Epithelial cell of prostate (primary cell): ENCODE measurements around the gene ZBTB9.

Source experiments
- DNase-seq: peaks from one replicate; pipeline ENCODE4 v3.0.0-alpha.2; 2011; ENCODE audit warnings: low read depth, low spot score
- H3K27ac ChIP-seq: fragments of 450-650 bp; 2 replicates; pipeline ENCODE4 v1.5.1; 2017; ENCODE audit warnings: mild to moderate bottlenecking

The ZBTB9 gene

DNA sequence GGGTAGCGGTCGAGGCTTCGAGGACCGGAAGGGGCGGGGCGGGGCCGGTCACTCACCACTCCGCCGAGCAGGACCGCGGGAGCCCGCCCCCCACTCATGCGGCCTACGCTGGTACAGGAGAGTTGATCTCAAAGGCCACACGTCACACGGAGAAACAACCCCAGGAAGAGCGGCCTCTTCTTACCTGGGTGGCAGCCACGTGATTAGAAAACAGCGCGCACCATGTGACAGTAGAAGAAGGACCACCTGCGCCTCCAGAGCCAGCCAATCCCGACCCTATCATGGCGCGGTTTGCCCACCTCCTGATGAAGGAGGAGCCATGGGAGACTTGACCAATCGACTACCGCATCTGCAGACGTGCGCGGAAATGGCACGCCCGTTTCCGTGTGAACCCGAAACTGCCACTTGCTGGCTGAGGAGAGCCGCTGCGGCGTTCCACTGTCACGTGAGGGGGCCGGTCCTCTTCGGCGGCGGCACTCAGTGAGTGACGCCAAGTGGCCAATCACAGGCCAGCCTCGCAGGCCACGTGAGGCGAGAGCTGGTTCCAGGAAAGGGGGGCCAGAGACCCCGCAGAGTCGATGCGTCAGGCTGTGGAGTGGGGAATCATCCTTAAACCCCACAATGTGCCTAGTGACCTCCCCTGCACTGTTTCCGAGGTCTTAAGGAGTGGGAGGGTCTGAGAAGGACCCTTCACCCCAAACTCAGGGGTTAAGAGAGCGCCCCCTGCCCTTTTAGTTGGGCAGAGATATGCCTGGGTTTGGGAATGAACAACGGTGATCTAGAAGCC is 36.3 kb upstream of the ZBTB9 start, which contains the start of gene CUTA:
Gene CUTA (minus strand): TSS at position 205 of the 787 bp plus-strand sequence. CDS start 107 bp downstream, at position 98.
- peak within 1 kb of the TSS; percentile 90 for H3K27ac ChIP-seq
- DNase-seq: peak; percentile 100

DNA sequence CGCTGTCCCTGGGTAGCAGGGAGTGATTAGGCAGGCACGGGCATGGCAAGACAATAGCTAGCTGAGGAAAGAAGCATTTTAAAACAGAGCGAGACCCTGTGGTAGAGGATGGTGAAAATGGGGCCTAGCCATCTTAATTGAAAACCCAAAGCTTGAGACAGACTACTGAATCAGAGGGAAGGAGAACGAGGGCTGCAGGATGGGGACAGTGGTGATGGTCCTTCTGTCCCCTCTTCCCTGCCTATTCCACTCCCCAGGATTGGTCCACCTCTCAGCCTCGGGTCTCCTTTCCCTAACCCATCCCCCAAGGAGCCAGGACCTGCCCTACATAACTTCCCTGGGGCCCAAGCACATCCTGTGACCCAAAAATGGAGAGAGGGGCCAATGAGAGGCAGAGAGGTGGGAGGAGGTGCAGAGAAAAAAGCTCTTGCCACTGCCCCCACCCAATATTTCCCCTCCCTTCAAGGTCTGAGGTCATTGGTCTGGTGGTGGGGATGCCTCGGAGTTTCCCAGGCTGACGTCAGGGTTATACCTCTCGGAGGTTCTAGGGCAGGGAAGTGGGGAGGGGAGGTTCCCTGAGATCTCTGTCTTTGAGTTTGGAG is 35.6 kb upstream of the ZBTB9 start:
- DNase-seq: no peak
- H3K27ac ChIP-seq: peak overlapping the region; percentile 90

DNA sequence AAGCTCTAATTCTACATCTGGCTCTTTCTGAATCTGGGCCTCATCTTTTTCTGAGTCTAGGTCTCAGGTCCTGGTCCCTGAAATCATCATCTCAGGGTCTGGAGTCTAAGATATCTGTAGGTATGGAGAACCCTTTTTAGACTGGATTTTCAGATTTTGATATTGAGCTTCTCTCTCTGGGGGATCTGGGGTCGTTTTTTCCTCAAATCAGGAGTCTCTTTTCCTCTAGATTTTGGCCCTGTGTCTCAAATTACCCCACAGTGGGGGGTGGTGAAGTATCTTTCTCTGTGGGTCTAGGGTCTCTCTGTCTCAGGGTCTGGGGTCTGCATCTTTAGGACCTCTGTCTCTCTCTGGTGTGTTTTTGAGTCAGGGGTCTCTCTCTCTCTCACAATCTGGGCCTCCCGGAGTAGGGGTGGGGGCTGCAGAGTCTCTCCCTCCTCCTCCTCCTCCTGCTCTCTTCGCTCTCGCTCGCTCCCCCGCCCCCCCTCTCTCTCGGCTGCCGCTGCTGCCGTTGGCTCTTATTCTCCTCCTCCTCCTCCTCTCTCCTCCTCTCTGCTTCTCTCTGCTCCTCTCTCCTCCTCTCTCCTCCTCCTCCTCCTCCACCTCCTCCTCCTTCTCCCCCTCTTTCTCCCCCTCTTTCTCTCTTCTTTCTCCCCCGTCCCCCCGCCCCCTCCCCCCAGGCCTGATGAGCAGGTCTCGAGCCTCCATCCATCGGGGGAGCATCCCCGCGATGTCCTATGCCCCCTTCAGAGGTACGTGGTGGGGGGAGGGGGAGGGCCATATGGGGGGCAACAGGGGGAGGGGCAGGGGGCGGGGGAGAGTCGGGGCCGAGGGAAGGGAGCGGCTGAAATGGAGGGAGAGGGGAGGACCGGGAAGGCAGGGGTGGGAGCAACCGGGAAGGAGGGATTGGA is 34.5 kb upstream of the ZBTB9 start, which contains the start of gene SYNGAP1:
Gene SYNGAP1 (plus strand): TSS at position 486 of the 911 bp plus-strand sequence. CDS start 200 bp downstream, at position 686.
- no peak for DNase-seq
- peak within 1 kb of the TSS; percentile 90 for H3K27ac ChIP-seq

DNA sequence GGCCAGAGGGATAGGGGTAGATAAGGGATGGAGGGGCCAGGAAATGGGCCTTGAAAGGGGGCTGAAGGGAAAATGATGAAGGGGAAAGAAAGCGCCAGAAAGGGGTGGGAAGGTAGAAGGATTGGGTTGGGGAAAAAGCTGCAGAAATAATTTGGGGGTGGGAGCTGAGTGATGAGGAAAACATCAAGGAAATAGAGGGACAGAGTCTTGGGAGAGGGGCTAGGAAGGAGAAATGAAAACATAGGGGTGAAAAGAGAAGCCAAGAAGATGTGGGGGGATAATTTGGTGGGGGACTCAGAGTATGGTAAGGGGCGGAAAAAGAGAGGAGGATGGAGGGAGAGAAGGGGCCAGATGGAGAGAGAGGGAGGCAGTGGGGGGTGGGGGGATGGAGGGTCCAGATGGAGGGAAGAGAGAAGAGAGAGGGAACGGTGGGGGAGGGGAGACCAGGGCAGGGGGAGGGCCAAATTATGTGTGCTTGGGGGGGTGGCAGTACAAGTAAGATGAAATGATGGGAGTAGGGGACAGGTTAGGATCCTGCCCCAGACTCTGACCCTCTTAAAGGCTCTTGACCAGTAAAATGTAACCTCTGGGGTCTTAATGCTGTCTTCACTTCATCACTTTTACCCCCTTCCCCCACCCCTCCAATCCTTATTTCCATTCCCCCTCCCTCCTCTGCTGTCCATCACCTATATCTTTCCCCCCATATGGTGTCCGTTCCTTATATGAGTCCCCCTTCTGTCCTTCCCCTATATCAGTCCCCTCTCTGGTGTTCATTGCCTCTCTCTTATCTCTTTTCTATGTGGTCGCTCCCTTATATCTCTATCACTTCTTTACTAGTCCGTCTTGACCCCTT is 33.7 kb upstream of the ZBTB9 start:
- no peak for DNase-seq
- H3K27ac ChIP-seq: no peak overlapping the region

DNA sequence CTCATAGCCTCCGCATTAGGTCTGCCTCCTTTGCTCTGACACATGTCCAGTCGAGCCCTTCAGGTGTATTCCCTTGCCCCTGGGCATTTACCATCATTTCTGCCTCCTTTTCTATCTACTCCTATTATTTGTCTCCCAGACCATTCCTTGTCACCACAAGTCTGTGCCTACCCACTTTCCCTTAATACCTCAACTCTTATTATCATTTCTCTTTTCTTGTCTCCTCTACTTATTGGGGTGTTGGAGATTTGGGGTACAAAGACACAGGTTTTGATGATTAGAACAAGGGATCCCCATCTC is 33.1 kb upstream of the ZBTB9 start:
- no peak overlapping the region for H3K27ac ChIP-seq
- DNase-seq: no peak

DNA sequence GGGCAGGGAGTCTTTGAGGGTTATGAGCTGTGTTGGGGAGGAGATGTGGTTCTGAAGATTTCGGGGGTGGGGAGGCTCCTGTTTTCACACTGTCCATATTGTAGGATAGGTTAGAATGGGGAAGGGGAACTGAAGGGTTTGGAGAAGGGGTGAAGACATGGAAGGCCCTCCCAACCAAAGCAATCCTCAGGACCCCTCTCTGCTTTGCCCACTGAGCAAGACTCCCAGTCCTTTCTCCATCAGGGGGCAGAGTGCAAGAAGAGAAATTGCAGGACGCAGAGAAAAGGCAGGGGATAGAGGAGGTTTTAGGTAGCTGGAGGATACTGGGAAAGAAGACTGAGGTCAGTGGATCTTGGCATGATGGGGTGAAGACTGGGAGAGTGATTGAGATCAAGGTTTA is 30.6 kb upstream of the ZBTB9 start:
- no peak for DNase-seq
- H3K27ac ChIP-seq: no peak overlapping the region

DNA sequence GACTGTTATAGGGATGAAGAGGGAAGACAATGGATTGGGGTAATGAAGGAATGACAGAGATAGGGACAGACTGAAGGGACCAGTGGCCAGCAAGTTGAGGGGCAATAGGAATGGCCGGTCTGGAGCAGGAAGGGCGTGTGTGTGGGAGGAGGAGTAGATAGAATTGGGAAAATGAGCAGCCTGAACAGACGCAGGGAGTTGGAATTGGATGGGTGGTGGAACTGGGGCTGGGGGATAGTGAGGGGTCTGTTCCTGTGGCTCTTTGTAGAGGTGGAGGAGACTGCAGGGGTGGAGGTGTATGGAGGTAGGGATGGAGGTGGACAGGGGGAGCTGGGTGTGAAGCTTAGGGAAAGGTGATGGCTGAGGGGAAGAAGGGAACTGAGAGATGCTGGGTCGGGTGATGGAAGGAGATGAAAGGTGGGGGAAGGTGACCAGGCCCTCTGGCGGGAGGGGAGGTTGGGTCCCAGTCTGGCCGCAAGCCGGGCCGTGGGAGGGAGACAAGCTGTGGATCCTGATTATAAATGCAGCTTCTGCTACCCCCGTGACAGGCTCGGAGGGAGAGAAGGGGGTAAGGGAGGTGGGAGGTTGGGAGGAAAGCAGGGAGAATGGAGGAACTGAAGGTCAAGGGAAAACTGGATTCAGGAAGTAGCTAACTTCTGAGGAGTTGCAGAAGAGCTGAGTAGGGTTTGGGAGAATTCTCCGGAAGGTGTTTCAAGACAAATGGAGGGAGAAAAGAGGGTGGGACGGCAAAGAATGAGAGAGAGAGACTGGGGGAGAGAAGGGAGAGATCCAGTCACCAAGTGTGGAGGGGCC is 29.3 kb upstream of the ZBTB9 start:
- DNase-seq: no peak
- peak overlapping the region; percentile 93 for H3K27ac ChIP-seq

DNA sequence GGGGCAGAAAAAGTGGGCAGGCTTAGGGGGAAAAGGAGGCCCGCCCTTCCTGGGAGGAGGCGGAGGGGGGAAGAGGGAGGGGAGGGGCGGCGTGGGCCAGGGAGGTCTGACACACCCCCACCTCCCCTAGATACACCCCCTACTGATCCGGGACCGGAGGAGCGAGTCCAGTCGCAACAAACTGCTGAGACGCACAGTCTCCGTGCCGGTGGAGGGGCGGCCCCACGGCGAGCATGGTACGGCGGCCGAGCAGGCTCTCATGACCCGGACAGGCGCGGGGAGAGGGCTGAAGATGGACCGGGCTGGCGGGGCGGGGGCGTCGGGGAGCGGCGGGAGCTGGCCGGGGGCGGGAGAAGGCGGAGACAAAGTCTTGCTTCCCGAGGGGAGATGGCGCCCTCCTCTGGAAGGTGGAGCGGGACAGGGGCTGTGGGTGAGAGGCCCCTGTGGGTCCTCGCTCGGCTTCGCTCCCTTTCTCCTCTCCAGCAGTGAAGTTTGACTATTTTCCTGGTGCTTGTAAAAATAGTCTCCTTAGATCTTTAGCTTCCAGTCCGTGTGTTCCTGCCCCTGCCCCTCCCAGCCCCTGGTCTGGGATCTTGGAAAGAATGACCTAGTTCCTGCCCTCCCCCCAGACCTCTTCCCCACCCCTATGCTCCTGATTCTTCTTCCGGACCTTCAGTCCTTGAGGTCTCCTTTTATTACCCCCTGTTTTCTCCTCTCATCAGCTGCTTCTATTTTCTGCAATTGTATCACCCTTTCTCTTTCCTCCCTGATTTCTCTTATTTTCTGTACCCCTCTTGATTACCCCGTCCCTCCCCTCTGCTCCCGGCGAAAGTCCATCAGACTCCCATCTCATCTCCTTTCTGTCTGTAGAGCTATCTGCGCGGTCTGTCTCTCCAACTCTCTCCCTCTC is 28.5 kb upstream of the ZBTB9 start:
- DNase-seq: peak; percentile 16
- peak overlapping the region; percentile 93 for H3K27ac ChIP-seq

DNA sequence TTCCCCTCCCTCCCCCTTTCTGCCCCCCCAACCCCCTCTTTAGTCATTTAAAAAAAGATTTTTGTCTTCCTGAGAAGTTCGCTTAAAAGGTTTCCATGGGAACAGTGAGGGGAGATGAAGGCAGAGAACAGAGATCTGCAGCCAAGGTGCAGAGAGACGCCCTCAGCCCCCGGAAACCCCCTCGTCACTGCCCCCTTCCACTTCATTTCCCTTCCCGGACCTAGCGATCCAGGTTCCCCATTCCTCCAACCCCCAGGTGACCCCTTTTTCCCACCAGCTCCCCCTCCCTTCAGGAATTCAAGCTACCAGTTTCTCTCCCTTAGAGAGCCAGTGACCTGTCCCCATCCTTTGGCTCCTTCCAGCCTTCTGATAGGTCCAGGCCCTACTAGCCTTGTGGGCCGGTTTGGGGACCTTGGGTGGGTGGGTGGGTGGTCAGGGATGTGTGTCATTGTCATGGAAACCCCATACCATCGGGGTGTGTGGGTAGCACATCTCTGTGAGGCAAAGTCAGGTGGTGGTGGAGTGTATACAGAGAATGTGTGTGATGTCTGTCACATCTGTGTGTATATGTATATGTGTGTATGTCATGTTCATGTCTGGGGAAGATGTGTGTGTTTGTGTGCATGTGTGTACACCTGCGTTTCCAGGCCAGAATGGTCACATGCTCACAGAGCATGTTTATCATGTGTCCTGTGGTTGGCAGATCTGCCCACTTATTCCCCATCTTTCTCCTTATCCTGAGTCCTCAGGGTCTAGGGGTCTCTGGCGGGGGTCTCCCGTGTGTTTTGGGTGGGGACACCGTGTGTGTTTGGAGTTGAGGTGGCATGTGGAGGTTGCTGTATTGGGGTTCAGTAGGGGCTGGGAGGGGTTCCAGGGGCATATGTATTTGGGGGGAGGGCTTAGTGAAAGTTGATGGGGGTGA is 27.5 kb upstream of the ZBTB9 start:
- peak overlapping the region; percentile 93 for H3K27ac ChIP-seq
- DNase-seq: no peak

DNA sequence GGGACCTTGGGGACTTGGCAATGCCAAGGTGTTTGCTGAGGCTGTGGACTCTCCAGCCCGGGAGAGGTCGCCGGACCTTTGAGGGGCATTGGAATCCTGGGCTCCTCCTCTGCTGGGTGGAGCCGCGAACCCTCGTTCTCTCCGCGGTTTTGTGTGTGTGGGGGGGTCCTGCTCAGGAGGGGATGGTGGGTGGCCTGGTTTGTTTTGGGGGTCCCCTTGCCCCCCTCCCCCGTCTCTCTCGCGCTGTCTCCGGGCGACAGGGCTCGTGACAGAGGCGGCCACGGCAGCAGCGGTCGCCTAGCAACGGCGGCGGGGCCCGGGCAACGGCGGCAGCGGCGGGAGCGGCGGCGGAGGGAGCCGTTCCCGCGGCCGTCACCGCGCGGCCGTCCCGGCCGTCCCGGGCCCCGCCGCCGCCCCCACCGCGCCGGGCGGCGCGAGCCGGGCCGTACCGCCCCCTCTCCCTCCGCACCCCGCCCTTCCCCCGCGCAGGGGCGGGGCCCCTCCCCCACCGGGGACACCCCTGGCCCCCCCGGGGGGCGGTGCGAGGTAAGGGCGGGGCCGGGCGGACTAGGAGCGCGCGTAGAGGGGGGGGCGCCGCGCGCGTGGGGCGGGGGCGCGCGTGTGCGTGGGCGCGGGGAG is 26.7 kb upstream of the ZBTB9 start:
- H3K27ac ChIP-seq: peak overlapping the region; percentile 69
- no peak for DNase-seq

DNA sequence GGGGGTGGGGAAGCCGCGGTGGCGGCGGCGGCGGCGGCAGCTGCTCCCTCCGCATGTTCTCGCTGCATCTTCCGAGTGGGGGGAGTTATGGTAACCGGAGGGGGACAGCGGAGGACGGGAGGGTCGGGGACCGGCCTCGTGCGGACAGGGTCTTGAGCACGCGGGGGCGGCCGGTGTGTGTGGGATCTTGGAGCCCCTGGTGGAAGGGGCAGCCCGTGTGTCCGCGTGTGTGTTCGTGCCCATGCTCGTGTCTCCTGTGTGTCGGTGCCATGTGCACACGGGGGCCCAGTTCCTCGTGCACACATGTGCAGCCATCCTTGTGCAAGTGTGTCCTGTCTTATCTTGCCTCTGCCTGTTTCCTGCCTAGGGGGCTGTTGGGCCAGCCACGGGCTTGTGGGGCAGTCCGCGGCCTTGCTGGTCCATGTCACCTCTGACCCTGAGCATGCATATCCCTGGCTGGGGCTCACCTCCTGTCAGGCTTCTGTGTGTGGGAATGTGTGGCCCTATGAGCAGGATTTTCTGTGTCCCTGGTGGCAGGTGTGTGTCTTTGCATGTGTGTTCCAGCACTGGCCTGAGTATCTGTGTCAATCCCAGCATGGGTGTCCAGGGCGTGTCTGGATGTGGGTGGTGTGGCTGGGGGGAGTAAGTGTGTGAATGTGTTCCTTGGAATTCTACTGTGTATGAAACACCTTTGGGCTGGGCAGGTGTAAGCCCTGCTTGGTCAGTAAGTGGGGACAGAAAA is 26.0 kb upstream of the ZBTB9 start:
- DNase-seq: no peak
- H3K27ac ChIP-seq: peak overlapping the region; percentile 69

DNA sequence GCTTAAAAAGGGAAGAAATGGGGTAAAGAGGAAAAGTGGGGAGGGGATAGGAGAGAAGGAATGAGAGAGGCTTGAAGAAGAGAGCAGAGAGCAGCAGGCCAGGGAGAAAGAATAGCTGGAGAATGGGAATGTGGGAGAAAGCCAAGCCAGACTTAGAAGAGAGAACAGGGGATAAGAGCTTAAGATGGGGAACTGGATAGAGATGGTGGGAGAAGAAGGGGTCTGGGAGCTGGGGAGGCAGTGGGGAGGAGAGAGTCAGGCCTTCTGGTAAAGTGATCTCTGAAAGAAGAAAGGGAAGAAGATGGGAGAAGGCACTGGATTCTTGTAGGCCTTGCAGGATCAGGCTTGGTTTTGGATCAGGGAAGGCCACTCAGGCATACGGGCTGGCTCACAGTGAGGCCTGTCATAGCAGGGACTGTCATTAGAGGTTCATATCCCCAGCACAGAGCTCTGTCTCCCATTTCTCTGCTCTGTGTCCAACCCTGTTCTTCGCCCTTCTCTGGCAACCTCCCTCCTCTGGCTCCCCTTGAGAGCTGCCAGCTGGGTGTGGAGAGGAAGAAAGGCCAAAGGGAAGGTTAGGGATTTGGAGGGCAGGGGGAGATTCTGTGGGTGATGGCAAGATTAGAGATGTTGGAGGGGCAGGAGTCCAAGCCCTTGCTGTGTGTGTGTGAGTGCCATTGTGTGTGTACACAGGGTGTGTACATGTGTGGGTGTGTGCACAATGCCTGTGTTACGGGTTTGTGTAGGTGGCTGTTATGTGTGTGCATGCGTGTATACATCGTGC is 25.2 kb upstream of the ZBTB9 start:
- no peak for DNase-seq
- peak overlapping the region; percentile 69 for H3K27ac ChIP-seq

DNA sequence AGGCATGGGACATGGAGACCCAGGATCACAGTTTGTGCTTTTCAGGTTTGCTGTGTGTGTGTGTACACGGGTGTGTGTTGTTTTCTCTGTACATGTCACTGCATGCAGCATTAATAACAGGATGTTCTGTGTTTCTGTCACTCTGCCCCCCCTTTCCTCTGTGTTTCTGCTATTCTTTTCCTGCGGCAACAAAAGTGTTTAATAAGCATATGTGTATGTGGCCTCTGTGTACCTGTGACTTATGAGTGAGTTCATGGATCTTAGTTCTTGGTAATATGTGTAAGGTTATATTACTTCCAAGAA is 24.7 kb upstream of the ZBTB9 start:
- DNase-seq: no peak
- peak overlapping the region; percentile 69 for H3K27ac ChIP-seq

DNA sequence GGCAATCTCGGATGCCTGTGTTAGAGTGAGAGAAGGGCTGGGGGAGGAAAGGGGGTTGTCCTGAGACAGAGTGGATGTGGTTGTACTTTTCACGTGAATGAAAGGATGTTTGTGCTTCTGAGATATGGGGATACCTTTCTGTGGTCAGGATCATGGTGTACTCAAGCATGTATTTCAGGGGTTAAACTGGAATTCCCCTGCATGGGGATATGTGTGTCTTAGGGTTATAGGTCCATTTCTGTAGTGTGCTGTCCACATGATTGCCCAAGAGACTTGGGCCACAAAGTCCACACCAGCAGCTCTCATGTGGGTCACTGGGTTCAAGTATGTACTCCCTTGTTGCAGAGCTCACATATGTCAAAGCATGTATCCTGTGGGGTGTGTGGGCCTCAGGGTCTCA is 24.0 kb upstream of the ZBTB9 start:
- DNase-seq: no peak
- no peak overlapping the region for H3K27ac ChIP-seq
